Activated CD8-positive, alpha-beta memory T cell treated with anti-CD3 and anti-CD28 coated beads, Interleukin-2, amount 50 U/mL, for 48 hours (primary cell): Measurements from ENCODE around the gene ACSBG1.
"Not testable (repeated sequence)": the region's sequence is repeated elsewhere in the genome, so short reads cannot be mapped to it uniquely, and the experiment has no call there.

ENCODE experiments used
- DNase-seq: peaks from one replicate; pipeline ENCODE4 v3.0.0-alpha.2; 2020

ACSBG1 gene

DNA sequence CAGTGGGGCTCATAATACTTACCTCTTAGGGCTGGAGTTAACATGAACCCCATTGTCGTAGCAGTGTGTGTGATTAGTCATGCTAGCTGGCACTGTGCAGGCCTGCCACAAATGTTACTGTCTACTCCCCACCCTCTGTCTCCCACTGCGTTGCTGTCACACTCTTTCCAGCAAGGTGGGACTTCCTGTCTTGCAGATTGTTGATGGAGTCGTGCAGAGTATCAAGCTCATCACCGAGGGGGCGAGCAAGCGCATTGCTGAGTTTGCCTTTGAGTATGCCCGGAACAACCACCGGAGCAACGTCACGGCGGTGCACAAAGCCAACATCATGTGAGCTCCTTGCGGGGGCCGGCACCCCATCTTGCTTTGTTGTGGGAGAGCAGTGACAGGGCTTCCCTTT is 72.3 kb downstream of the ACSBG1 start:
- DNase-seq = no peak

DNA sequence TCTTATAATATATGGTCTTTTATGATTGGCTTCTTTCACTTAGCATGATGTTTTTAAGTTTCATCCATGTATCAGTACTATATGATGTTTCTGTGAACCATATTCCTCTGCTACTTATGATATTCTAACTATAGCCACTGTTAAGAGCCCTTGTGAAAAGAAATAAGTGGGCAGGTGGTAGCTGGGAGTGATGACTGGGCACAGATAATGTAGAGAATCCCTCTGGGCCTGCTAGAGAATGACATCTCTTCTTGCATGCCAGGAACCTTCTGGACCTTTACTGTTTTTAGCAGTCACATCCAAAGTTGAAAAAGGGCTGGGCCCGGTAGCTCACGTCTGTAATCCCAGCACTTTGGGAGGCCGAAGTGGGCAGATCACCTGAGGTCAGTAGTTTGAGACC is 75.0 kb downstream of the ACSBG1 start:
- DNase-seq = no peak

DNA sequence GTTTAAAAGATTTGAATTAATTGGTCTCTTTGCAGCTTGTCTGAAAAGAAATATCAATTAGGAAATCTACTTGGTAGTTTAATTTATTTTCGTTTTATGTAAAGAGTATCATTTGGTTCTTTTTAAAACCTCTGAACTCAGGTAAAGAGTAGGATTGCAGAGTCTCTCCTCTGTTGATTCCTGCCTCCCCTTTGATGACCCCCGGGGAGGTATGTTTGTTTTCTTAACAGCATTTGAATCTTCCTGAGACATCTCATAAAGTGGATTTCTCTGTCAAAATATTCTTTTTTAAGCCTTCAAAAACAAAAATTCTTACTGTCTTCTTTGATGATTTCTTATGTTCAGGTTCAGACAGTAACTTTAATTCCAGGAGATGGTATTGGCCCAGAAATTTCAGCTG is 77.2 kb downstream of the ACSBG1 start:
- DNase-seq = no peak

DNA sequence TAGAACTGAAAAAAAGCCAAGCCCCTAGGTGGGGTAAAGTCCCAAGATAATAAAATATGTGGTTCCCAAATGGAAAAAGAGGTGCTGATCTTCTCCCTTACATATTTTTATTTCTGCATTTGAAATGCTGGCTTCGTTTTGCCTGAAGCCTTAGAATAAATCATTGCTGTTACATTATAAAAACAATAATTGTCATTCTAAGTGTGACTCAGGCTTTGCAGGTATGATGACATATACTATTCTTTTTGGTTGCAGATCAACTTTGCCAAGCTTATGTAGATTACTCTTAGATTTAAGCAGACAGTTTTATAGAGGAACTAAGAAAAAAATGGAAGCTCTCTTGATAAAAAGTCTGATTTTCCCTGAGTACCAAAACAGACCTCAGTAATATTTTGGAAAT is 77.7 kb downstream of the ACSBG1 start:
- no peak for DNase-seq

DNA sequence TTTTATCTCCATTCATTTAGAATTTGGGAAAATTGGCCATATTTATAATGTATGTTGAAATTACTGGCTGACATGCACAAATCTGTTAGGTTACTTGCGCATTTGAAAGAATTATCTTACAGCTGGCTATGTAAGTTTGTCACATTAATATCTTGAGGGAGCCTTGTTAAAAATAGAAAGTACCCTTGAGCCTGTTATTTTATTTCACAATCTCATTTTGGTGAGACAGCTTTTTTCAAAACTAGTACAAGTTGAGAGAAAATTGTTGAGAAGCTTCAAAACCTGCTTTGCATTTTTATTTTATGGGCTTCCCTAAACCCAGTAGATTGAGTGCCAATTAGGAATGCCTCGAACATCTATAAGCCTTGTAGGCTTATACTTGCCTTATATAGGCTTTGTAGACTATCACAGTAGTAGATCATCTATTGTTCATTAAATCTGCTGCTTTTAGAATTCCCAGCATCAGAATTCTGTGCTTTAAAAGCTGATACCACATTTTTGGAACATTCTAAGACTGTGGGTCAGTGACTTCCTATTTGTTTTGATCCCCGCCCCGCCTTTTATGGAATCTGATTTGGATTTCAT is 78.9 kb downstream of the ACSBG1 start:
- no peak for DNase-seq

DNA sequence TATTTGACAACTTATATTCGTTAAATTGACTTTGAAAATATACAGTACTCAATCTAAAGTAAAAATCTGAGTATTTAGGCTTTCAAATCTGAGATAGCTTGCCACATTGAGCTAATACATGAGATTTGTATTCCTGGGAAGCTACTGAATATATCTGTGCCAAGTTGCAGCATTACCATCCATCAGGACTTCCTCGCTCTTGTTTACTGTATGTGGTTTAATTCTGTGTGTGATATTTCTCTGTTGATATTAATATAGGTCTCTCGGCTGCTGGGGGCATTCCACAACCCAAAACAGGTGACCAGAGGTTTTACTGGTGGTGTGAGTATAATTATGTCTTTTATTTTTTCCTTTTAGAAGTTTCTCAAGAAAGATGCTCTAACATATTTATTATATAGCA is 79.4 kb downstream of the ACSBG1 start:
- no peak for DNase-seq

DNA sequence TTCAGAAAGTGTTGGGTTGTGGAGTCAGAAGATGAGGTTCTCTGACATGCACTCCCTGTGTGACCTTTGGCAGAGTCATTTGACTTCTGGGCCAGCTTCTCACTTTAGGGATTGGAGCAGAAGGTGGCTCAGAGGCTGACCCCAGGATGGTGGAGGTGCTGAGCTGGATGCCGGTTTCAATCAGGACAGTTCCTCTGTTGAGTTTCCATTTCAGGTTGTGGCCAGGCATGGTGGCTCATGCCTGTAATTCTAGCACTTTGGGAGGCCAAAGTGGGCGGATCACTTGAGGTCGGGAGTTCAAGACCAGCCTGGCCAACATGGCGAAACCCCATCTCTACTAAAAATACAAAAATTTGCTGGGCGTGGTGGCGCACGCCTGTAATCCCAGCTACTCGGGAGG is 83.3 kb downstream of the ACSBG1 start:
- not testable (repeated sequence) for DNase-seq

DNA sequence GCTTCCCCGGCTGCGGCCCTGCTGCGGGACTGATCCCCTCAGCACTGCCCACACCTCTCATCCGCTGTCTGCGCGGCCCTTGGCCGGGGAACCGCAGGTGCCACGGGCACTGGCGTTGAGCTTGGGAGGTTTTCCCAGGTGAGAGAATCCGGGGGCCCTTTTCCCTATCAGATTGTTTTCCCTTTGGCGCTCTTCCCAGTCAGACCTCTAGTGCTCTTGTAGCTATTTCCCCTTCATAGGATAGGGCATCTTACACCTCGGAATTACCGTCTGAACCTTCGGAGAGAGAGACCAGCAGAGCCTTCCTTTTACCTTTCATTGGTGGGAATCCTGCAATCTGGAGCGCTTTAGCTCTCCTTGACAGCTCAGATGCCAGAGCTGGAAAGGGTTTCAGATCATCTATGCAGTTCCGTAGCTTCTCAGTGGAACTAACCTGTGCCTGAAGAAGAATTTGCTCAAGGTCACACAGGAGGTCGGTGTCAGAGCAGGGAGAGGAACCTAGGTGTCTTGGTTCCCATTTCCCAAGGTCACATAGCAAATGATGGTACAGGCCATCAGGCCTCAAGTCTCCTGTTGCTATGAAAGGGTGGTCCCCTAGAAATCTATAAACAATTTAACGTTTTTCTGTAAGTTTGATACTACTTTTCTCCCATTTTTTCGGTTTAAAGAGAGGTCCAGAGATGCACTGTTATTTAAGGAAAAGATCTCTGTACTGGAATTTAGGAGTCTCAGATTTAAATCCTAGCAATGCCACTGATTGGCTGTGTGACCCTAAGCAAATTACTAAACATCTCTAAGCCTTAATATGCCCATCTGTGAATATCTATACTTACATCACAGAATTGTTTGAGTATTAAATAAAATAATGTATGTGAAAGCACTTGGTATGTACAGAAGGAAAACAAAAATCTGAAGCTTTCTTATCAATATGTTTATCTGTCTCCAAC is 84.3 kb downstream of the ACSBG1 start:
- no peak for DNase-seq

DNA sequence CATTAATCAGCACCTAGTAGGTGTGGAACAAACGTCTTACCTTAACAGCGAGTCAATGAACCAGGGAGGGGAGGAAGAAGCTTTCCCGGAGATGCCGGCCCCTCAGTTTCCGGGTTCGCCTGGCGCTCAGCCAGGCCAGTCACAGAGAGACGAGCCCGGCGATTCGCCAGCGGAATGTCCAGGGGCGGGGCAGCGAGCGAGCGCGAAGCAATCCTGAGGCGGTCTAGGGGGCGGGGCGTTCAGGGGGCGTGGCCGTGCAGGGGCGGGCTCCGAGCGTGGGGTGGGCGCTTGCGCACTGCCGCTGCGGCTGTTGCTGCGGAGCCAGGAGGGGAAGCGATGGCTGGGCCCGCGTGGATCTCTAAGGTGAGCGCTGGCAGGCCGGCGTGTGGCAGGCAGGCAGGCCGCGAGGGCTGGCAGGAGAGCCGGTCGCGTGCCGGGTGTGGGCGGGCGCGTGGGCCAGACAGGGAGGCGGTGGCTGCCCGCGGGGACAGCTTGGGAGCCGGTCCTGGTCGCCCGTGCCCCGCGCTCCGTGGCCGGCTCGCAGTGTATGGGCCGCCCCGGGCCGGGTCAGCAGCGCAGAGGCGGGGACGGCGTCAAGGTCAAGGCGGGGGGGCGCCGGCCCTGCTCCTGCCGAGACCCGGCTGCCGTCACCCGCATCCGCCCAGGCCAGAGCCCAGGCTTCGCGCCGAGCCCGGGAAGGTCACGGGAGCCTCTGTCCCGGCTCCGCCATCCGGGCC is 85.1 kb downstream of the ACSBG1 start, which contains the start of gene IDH3A:
Gene IDH3A (plus strand): TSS at position 295 of the 737 bp plus-strand sequence. CDS start 42 bp downstream, at position 337.
- peak; percentile 100 for DNase-seq

DNA sequence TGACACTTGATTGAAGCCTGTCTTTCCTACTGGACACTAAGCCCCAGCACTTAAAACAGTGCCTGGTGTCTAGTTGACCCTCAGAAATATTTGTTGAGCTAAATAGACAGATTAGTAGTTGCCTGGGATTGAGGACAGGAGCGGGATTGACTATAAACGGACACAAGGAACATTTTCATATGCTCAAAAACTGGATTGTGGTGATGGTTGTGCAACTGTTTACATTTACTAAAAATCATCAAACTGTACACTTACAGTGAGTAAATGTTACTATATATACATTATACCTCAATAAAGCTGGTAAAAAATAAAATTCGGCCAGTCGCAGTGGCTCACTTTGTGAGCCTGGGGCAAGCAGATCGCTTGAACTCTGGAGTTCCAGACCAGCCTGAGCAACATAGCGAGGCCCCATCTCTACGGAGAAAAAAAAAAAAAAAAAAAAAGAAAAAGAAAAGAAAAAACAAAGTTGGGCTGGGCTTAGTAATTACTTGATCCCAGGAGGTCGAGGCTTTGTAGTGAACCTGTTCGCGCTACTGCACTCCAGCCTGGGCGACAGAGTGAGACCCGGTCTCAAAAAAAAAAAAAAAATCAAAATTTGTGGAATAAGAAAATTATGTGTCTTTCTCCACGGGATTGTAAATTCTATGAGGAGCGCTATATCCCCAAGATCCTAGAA is 85.8 kb downstream of the ACSBG1 start:
- DNase-seq = no peak

DNA sequence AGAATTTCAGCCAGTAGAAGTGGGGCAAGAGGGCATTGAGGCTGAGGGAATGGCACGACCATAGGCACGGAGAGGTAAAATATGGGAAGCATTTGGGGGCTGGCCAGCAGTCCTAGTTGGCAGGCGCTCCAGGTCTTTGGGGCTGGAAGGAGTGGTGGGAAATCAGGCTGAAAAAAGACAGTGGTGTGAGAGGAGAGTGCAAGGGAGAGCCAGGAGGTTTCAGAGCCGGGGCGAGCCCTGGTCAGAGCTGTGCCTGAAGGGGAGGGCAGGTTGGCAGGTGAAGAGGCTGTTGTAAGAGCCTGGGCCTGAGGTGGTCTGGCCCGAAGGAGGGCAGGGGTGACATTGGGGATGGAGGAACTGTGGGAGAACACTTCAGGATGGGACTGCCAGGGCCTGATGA is 86.8 kb downstream of the ACSBG1 start:
- no peak for DNase-seq

DNA sequence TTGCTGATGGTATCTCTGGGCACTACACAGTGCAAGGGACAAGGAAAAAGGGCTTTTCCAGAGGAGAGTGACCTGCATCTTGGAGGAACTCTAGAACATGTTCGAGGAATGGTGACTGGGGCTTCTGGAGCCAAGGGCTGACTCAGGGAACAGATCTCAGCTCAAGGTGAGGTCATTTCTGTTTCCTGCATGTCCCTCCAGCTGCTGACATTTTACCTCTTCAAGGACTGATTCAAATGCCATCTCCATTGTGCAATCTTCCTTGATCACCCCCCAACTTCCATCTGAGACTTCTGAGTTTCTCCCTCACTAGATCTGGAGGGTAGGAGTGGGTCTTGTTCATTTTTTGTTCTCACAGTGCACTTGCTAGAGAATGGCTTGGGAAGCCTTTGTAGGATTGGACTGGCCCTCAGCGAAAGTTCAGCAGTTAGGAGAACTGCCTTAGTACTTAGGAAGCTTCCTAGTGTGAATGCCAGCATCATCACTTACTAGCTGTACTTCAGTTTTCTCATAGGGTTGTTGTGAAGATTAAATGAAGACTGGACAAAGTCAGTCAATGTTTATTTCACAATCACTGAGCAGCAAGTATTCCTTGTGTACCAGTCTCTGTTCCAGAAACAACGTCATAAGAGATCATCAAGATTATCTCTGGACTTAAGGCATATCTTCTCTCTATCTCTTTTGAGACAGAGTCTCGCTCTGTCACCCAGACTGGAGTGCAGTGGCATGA is 87.8 kb downstream of the ACSBG1 start:
- DNase-seq = no peak

DNA sequence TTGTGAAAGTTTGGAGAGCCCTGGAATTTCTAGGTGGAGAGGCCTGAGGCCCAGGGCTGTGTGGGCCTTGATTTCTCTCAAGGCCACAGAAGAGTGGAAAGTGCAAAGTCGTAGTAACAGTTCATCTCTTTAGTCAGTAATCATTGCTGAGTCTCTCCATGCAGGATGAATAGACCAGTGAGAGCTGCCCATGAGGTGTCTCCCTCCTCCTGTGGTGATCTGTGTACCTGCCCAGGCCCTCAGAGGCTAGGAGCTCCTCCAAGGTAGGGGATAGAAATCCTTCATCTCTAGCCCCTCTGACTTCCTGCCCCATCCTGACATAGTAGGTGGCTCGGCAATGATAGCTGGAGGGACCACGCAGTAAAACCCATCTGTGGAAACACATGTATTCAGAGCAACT is 92.0 kb downstream of the ACSBG1 start:
- no peak for DNase-seq

DNA sequence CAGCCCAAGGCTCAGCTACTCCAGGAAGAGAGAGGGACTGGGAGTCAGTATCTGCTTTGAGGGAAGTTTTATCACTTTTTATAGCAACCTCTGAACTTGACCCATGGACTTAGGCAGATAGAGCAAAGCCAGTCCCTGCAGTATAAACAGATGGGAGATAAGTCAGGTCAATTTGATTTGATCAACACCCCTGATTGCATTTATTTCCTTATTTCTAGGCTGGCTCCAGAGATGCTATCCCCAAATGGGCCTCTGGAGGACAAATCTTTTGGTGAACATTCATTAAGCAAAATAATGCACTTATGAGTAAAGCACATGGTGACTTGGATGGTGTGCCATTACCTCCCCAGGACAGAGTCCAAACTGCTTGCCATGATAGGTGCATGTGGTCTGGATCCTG is 94.1 kb downstream of the ACSBG1 start:
- no peak for DNase-seq

DNA sequence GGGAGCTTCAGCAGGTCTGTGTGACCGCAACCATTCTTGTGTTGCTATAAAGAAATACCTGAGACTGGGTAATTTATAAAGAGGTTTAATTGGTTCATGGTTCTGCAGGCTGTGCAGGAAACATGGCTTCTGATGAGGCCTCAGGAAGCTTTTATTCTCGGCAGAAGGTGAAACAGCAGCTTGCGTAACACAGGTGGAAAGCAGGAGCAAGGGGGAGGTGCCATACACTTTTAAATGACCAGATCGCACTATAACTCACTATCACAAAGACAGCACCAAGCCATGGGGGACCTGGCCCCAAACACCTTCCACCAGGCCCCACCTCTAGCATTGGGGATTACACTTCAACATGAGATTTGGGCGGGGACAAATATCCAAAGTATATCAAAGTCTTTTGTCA is 94.8 kb downstream of the ACSBG1 start:
- peak; percentile 20 for DNase-seq

DNA sequence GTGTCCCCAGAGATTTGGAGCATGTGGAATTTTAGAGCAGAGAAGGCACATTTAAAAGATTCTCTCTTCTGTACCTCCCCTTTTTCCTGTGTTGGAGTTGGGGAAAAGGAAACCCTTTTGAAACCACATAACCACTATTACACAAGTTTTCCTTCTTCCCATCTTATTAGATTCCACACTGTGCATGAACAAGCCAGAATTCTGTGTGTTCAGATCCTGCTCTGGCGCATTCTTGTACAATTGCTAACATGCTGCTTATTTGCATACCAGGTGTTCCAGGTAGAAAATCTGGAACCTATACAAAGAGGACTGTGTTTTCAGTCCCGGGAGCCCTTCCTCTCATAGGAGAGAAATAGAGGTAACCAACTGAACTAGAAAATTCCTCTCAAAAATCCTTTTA is 100.6 kb downstream of the ACSBG1 start:
- DNase-seq = no peak

DNA sequence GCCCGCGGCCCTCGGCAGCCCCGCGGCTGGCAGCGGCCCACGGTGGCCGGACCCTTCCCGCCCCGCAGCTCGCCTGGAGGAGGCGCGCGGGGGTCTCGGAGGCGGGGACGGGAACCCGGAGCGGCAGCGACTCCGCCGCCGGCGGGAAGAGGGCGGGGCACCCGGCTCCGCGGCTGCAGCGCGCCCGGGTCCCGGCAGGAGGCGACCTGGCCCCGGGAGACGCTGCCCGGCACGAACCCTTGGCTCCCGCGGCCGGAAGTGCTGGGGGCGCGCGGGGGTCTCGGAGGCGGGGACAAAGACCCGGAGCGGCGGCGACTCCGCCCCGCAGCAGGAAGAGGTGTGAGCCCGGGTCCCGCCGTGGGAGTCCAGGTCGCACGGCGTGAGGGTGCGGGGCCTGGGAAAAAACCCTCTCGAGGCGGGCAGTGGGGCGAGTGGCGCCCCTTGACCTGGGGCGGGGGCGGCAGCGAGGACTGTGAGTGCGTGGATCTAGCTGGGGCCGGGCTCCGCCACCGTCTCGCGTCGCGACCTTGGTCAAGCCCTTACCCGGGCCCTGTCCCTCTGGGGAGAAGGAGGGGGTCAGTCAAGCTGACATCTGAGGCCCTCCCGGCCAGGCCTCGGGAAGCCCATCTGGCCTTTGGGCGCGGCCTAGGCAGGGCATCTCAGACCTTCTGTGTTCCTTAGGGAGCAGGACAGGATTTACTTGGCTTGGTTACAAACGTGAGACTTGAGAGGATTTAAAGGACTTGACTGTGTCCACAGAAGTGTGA is 102.9 kb downstream of the ACSBG1 start, which contains the start of gene CIB2:
Gene CIB2 (minus strand): TSS at position 151 of the 767 bp plus-strand sequence. CDS start 230 bp downstream, outside the sequence.
- DNase-seq = peak; percentile 88

DNA sequence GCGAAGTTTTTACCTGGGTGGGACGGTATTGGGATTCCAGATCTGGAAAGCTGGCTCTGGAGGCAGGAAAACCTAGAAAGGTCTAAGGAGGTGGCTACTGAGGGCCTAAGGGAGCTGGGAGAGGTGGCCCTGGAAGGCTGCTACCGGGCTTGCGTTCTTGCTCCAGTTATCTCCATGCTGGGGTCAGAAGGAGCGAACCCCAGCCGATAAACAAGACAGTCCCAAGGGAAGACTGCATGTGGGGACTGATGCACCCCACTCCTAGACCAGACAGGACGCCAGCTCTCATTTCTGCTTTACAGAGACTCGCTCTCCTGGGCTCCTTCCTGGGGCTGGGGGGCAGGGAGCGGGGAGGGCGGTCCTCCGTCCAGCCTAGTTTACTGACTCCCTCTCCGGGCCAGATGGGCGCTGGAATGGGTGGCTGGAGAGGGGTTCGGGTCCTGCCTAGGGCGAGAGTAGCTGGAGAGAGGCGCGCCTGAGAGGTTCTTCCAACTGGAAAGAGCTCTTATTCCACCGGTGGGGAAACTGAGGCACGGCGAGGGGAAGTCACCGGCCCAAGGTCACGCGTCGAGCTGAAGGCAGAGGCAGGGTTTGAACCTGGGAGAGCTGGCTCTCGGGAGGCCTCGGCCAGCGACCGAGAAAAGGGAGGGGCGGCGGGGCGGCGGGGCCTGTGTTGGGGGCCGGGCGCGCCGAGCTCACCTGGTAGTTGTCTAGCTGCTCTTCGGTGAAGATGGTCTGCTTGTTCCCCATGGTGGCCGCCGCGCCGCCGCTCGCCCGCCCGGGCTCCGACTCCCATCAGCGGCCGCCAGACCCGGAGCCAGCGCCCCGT is 103.7 kb downstream of the ACSBG1 start:
- DNase-seq = no peak

DNA sequence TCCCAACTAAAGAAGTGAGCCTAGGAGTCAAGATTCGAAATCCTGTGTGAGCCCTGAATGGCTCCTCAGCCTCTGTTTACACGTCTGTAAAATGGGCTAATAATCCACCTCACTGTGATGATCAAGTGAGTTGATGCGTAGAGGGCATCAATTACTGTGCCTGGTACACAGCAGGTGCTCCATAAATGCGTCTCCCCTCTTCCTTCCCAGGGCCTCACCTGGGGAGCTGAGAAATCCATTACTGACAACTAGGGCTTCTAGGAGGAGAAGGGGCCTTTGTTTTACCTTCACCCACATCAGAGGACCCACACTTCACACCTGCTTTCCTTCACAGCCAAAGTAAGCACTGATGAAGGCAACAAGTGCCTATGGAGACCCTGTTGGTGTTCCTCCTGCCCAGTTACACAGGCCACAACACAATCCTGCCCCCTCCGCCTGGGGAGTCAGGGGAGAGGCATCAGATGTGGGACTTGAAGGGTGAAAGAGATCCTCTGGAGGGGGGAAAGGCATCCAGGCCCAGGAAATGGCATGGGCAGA is 104.5 kb downstream of the ACSBG1 start:
- DNase-seq = no peak

DNA sequence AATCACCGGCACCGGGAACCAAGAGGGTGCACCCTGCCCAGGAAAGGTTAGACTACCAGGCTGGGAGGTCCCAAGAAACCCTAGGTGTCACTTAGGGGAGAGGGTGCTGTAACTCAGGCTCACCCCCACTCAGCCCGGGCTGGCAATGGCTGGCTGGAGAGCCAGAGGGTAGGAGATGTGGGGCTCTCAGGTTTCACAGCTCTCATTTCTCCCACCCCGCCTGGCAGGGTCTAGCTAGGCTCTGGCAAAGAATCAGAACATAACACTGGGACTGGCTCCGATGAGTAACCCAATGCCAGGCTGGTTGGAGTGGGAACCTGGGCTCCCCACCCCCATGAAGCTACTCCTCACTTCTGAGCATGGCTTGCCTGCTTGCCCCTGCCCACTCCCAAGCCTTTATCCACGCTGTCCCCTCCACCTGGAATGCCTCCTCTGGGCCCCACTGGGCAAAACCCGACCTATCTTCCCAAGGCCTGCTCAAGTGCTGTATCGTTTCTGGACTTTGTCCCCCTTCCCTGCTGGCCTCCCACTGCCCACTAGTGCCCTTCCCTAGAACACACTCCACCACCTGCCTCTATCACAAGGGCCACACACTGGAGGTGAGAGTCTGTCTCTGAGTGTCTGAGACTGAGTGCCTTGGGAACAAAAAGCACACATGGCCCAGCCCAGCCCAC is 105.2 kb downstream of the ACSBG1 start:
- no peak for DNase-seq
